IMR-90 (cell line): ENCODE results near the gene ASTN2. TPM values are rescaled to one million over a fixed set of nuclear protein-coding genes. Genes with fewer than 3 reads are reported as not detected.

Experiments
- ATAC-seq: fragments of 200-7000 bp; cut with Tn5 transposase; 2 replicates; pipeline ENCODE4 v1.9.1; 2020; ENCODE audit warnings: low read depth, mild to moderate bottlenecking, moderate library complexity
- BruUV-seq: library from RNA; stranded (reverse); fragments of 400-500 nt; replicated peaks from 2 replicates; lab custom pipeline; 2021; lab: Mats Ljungman, UMichigan
- CTCF ChIA-PET: fragments of 300-600 bp; formaldehyde crosslinking; extraction: SDS; loops from one replicate; lab custom pipeline; 2021; ENCODE audit warnings: antibody characterized with exemption; lab: Yijun Ruan, JAX
- POLR2A ChIA-PET: fragments of 300-600 bp; sonication (Branson Sonifier 250); formaldehyde crosslinking; loops from one replicate; lab custom pipeline; 2022; ENCODE audit warnings: antibody characterized with exemption; ENCODE audit not compliant: unreplicated experiment; lab: Charles Lee
- DNase-seq: peaks from one replicate; pipeline ENCODE4 v3.0.0; 2013
- H2AFZ ChIP-seq: replicated peaks from 2 replicates; pipeline ENCODE3; 2013; ENCODE audit warnings: low read length, mild to moderate bottlenecking; ENCODE audit not compliant: poor library complexity
- H2AK5ac ChIP-seq: 2 replicates; pipeline ENCODE4 v1.6.1; 2013; ENCODE audit warnings: low read depth, low read length, inconsistent platforms
- H2AK9ac ChIP-seq: replicated peaks from 2 replicates; pipeline ENCODE3; 2013; ENCODE audit warnings: mild to moderate bottlenecking, low read depth, low read length, moderate library complexity; ENCODE audit not compliant: poor library complexity
- H2BK120ac ChIP-seq: 2 replicates; pipeline ENCODE4 v1.6.1; 2013; ENCODE audit warnings: low read depth, low read length, inconsistent platforms
- H2BK15ac ChIP-seq: 3 replicates; pipeline ENCODE4 v1.6.1; 2013; ENCODE audit warnings: low read depth, low read length, inconsistent platforms
- H2BK20ac ChIP-seq: 2 replicates; pipeline ENCODE4 v1.6.1; 2013; ENCODE audit warnings: low read depth, mild to moderate bottlenecking, inconsistent platforms, low read length, moderate library complexity
- H2BK5ac ChIP-seq: 2 replicates; pipeline ENCODE4 v1.6.1; 2013; ENCODE audit warnings: mild to moderate bottlenecking, low read depth, low read length, inconsistent platforms; ENCODE audit not compliant: poor library complexity, severe bottlenecking
- H3K14ac ChIP-seq: replicated peaks from 2 replicates; pipeline ENCODE4 v1.6.1; 2013; ENCODE audit warnings: low read depth, low read length, inconsistent platforms
- H3K18ac ChIP-seq: 2 replicates; pipeline ENCODE4 v1.6.1; 2013; ENCODE audit warnings: low read depth, low read length, control low read depth
- H3K23ac ChIP-seq: 2 replicates; pipeline ENCODE4 v1.6.1; 2013; ENCODE audit warnings: low read depth, low read length, inconsistent platforms
- H3K27ac ChIP-seq: 2 replicates; pipeline ENCODE4 v1.5.1; 2013; ENCODE audit warnings: mild to moderate bottlenecking, control low read depth, low read length; ENCODE audit not compliant: insufficient read depth
- H3K27me3 ChIP-seq: 2 replicates; pipeline ENCODE4 v1.6.1; 2013; ENCODE audit warnings: low read length; ENCODE audit not compliant: control insufficient read depth, insufficient read depth
- H3K36me3 ChIP-seq: 2 replicates; pipeline ENCODE4 v1.6.1; 2013; ENCODE audit warnings: low read length, mixed read lengths; ENCODE audit not compliant: control insufficient read depth, insufficient read depth
- H3K4ac ChIP-seq: 2 replicates; pipeline ENCODE4 v1.6.1; 2013; ENCODE audit warnings: low read depth, low read length, inconsistent platforms
- H3K4me1 ChIP-seq: 2 replicates; pipeline ENCODE4 v1.6.1; 2013; ENCODE audit warnings: low read length, mixed read lengths; ENCODE audit not compliant: control insufficient read depth, insufficient read depth
- H3K4me2 ChIP-seq: 2 replicates; pipeline ENCODE4 v1.6.1; 2013; ENCODE audit warnings: low read depth, mild to moderate bottlenecking, control low read depth, low read length, moderate library complexity
- H3K4me3 ChIP-seq: 2 replicates; pipeline ENCODE4 v1.5.1; 2013; ENCODE audit warnings: low read depth, mild to moderate bottlenecking, control low read depth, low read length, moderate library complexity; ENCODE audit not compliant: insufficient read depth
- H3K56ac ChIP-seq: 2 replicates; pipeline ENCODE4 v1.6.1; 2013; ENCODE audit warnings: low read length, inconsistent platforms; ENCODE audit not compliant: insufficient read depth; ENCODE audit errors: extremely low read depth
- H3K79me1 ChIP-seq, 2 experiments: 2 replicates each; pipeline ENCODE4 v1.6.1; 2013; ENCODE audit warnings: low read length in 2 of 2, inconsistent platforms in 1 of 2, low read depth in 1 of 2
- H3K9ac ChIP-seq: 2 replicates; pipeline ENCODE4 v1.6.1; 2013; ENCODE audit warnings: low read depth, low read length, control low read depth
- H3K9me1 ChIP-seq: 2 replicates; pipeline ENCODE4 v1.6.1; 2013; ENCODE audit warnings: low read length, inconsistent platforms; ENCODE audit not compliant: insufficient read depth
- H3K9me3 ChIP-seq: 2 replicates; pipeline ENCODE4 v1.6.1; 2013; ENCODE audit warnings: low read length; ENCODE audit not compliant: control insufficient read depth, insufficient read depth
- H4K20me1 ChIP-seq: 2 replicates; pipeline ENCODE4 v1.6.1; 2013; ENCODE audit warnings: low read length, inconsistent platforms; ENCODE audit not compliant: insufficient read depth
- H4K5ac ChIP-seq: 2 replicates; pipeline ENCODE4 v1.6.1; 2013; ENCODE audit warnings: mild to moderate bottlenecking, low read depth, low read length, control low read depth
- H4K8ac ChIP-seq, 2 experiments: 2 replicates each; pipeline ENCODE4 v1.6.1; 2013; ENCODE audit warnings: low read depth in 2 of 2, low read length in 2 of 2, control low read depth in 1 of 2, inconsistent platforms in 1 of 2
- H4K91ac ChIP-seq: 2 replicates; pipeline ENCODE4 v1.6.1; 2013; ENCODE audit warnings: low read depth, low read length, inconsistent platforms; ENCODE audit not compliant: insufficient read depth
- MAZ ChIP-seq: IDR thresholded peaks from 2 replicates; pipeline ENCODE4 v1.6.1; 2012; ENCODE audit warnings: low read depth, mild to moderate bottlenecking, low read length, improper control_type of control experiment, moderate library complexity, borderline replicate concordance
- POLR2A ChIP-seq: IDR thresholded peaks from 2 replicates; pipeline ENCODE4 v1.6.1; 2012; ENCODE audit warnings: mild to moderate bottlenecking, low read depth, low read length
- WGBS, 2 experiments: methylation state at CpG; one replicate each; pipeline versions ENCODE4 v1.1.5 to v1.1.7; 2013; ENCODE audit warnings: missing lambda C conversion rate in 2 of 2; ENCODE audit not compliant: insufficient read length in 1 of 2; ENCODE audit errors: extremely low coverage in 2 of 2; 5-methylcytosine and 5-hydroxymethylcytosine counted together
- dilution Hi-C: fragments of 300-500 bp; cut with HindIII; formaldehyde crosslinking; loops from one replicate; pipeline ENCODE4 v1.14.3; 2018; ENCODE audit warnings: low sequenced_read_pairs; ENCODE audit not compliant: unreplicated experiment
- in situ Hi-C: fragments of 300-500 bp; cut with MboI; formaldehyde crosslinking; loops from 3 replicates; pipeline ENCODE4 v1.14.3; 2019; ENCODE audit warnings: low sequenced_read_pairs, inconsistent platforms, mixed read lengths
- intact Hi-C: fragments of 100-400 bp; cut with micrococcal nuclease; formaldehyde crosslinking; loops from 2 replicates; pipeline ENCODE4 v1.10.0; 2022
- polyA plus RNA-seq, 3 experiments: library from polyadenylated mRNA; depleted of rRNA; stranded (reverse); fragments of >200 nt; gene quantifications; 2 replicates each; pipeline ENCODE4 v1.2.3, GENCODE V29; 2012; ENCODE audit warnings: low replicate concordance in 1 of 3
- total RNA-seq: library from RNA; depleted of rRNA; stranded (reverse); fragments of >200 nt; gene quantifications from 2 replicates; pipeline ENCODE4 v1.2.3, GENCODE V29; 2012

The ASTN2 gene
- total and polyA plus RNA-seq, 2 of the 4 experiments (the other 2 are of a cell fraction): 3.8 to 6.8 TPM

- intact Hi-C loops: no loop called here
- no peak overlapping the region for H3K23ac ChIP-seq
- ChIA-PET CTCF (no interaction called here), POLR2A (interaction anchor here (0.6 kb wide), 1 partner anchor 13 kb away, joined by 3 read pairs; no protein-coding TSS in a partner anchor)
- 0 out of 2 replicates have a peak overlapping the region, but pooled peaks have one; percentile 1 for H2BK20ac ChIP-seq
- no peak overlapping the region for H3K4me2 ChIP-seq
- 0 out of 2 replicates have a peak, but pooled peaks cover 2% of the 10 kb centered on the region for H3K4me1 ChIP-seq
- no peak overlapping the region for H3K4ac ChIP-seq
- DNase-seq: no peak
- TF ChIP-seq POLR2A: no peak
- no peak for TF ChIP-seq MAZ
- H3K4me3 ChIP-seq: no peak overlapping the region
- H2AK9ac ChIP-seq: no peak overlapping the region
- no peaks in the 10 kb centered on the region for H3K36me3 ChIP-seq
- no peaks in the 10 kb centered on the region for H3K9me3 ChIP-seq
- in situ Hi-C loops: no loop called here
- no peak overlapping the region for H2BK15ac ChIP-seq
- dilution Hi-C loops: no loop called here
- no peak overlapping the region for H3K56ac ChIP-seq
- H3K79me1 ChIP-seq: no peaks in the 10 kb centered on the region
- no peak overlapping the region for H2AK5ac ChIP-seq
- no peak overlapping the region for H3K18ac ChIP-seq
- no peak overlapping the region for H4K5ac ChIP-seq
- H2BK5ac ChIP-seq: no peak overlapping the region
- H2AFZ ChIP-seq: no peak overlapping the region
- H3K27ac ChIP-seq: no peak overlapping the region
- no peak overlapping the region for H3K14ac ChIP-seq
- peaks cover 4% of the 10 kb centered on the region; the same call in 1 of the 2 replicates for H3K27me3 ChIP-seq
- H3K9me1 ChIP-seq: peaks cover 2% of the 10 kb centered on the region; the same call in 1 of the 2 replicates
- H4K8ac ChIP-seq: no peak overlapping the region
- no peak for ATAC-seq
- H4K20me1 ChIP-seq: no peaks in the 10 kb centered on the region
- no peak overlapping the region for H3K9ac ChIP-seq
- H4K91ac ChIP-seq: no peak overlapping the region
- no CpG with 5 or more reads among the region's 2 CpGs for WGBS, 2 experiments
- no TSS peak for BruUV-seq
- no peak overlapping the region for H2BK120ac ChIP-seq
These were observed 481.6 kb downstream of the ASTN2 start for GRCh38 chr9:116933251-116933650.
